GM12891 (cell line): ENCODE measurements around the gene CYFIP1.

Experiments
- POLR2AphosphoS5 ChIP-seq: IDR thresholded peaks from 2 replicates; pipeline ENCODE4 v1.6.1; 2011; ENCODE audit warnings: low read depth, low read length, control low read depth
- TAF1 ChIP-seq: IDR thresholded peaks from 2 replicates; pipeline ENCODE4 v1.6.1; 2011; ENCODE audit warnings: low read depth, low read length, control low read depth

DNA sequence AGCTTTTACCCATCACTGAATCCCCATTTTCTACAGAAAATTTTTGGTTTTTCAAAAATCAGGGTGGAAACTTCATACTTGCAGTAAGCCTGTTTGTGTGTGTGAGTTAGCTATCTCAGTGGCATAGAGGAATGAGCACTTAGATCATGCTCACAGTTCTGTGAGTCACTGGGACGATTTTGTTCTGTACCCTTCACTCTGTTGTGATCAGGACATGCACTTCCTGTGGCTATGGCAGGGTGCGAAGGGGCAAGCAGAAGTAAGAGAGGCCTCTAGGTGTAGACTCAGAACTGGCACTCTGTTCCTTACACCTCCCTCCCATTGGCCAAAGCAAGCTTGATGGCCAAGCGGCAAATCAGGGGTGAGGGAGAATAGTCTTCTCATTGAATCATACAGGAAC is 130.1 kb downstream of the CYFIP1 start:
- TF ChIP-seq POLR2AphosphoS5 (no peak), TAF1 (no peak)
